Ascending aorta (tissue), 2 donors: Measurements from ENCODE around the gene TMEM272. TPM values are rescaled to one million over a fixed set of nuclear protein-coding genes. Genes with fewer than 3 reads are reported as not detected.

ENCODE experiments used
- DNase-seq, 2 donors: peaks; one replicate each; pipeline ENCODE4 v3.0.0-alpha.2; 2019; ENCODE audit warnings: low spot score in 2 of 2
- H3K27ac ChIP-seq, 2 donors: fragments of 200-600 bp; sonication (generic); one replicate each; pipeline ENCODE4 v1.5.1; 2016 to 2017; ENCODE audit warnings: mild to moderate bottlenecking in 1 of 2
- H3K27me3 ChIP-seq: fragments of 200-600 bp; sonication (generic); one replicate; pipeline ENCODE4 v1.5.1; 2017
- H3K36me3 ChIP-seq, 2 donors: fragments of 200-600 bp; sonication (generic); one replicate each; pipeline ENCODE4 v1.5.1; 2016
- H3K4me1 ChIP-seq, 2 donors: fragments of 200-600 bp; sonication (generic); one replicate each; pipeline ENCODE4 v1.5.1; 2016 to 2017; ENCODE audit warnings: mild to moderate bottlenecking in 1 of 2
- H3K4me3 ChIP-seq, 2 donors: fragments of 200-600 bp; sonication (generic); one replicate each; pipeline ENCODE4 v1.5.1; 2016 to 2017; ENCODE audit warnings: mild to moderate bottlenecking in 1 of 2
- H3K9me3 ChIP-seq, 2 donors: fragments of 200-600 bp; sonication (generic); one replicate each; pipeline ENCODE4 v1.5.1; 2016
- CTCF ChIP-seq, 3 experiments: fragments of 200-600 bp in 2 of 3; fragments of 450-650 bp in 1 of 3; sonication (generic) in 2 of 3; IDR thresholded peaks; one replicate each; pipeline ENCODE4 v1.5.1; 2016 to 2019; ENCODE audit warnings: antibody characterized with exemption in 3 of 3, mild to moderate bottlenecking in 1 of 3, moderate library complexity in 1 of 3
- intact Hi-C: fragments of 100-400 bp; cut with DNase I; formaldehyde crosslinking; loops from one replicate; pipeline ENCODE4 v1.15.1; 2023
- total RNA-seq: library from RNA; depleted of rRNA; stranded (reverse); fragments of >200 nt; gene quantifications from one replicate; pipeline ENCODE4 v1.1.0, GENCODE V29; 2016

Gene TMEM272
- total RNA-seq, 1 donor from 2014 or later = not detected

- Histone ChIP-seq H3K4me3 (no peak overlapping the region), H3K9me3 (no peaks in the 10 kb centered on the region), H3K27ac (no peak overlapping the region), H3K36me3 (no peaks in the 10 kb centered on the region), H3K27me3 (no peaks in the 10 kb centered on the region), H3K4me1 (no peaks in the 10 kb centered on the region)
- intact Hi-C loops = no loop called here
- no peak for DNase-seq
- TF ChIP-seq CTCF (IDR thresholded peaks at IDR 0.05) = no peak
Observed at GRCh38 chr13:51840917-51841316, 4.1 kb downstream of the TMEM272 start.

GRCh38 chr13:51839711-51840540 lies 5.1 kb downstream of the TMEM272 start:
- no peak overlapping the region for H3K4me3 ChIP-seq
- H3K27me3 ChIP-seq = no peaks in the 10 kb centered on the region
- DNase-seq = no peak
- no peak for TF ChIP-seq CTCF (IDR thresholded peaks at IDR 0.05)
- no peaks in the 10 kb centered on the region for H3K36me3 ChIP-seq
- intact Hi-C loops = no loop called here
- no peak overlapping the region for H3K27ac ChIP-seq
- H3K4me1 ChIP-seq = no peaks in the 10 kb centered on the region
- H3K9me3 ChIP-seq = no peaks in the 10 kb centered on the region

- H3K27ac ChIP-seq = no peak overlapping the region
- H3K4me1 ChIP-seq = no peaks in the 10 kb centered on the region
- intact Hi-C loops = no loop called here
- TF ChIP-seq CTCF (IDR thresholded peaks at IDR 0.05) = no peak
- no peak overlapping the region for H3K4me3 ChIP-seq
- no peaks in the 10 kb centered on the region for H3K9me3 ChIP-seq
- H3K36me3 ChIP-seq = no peaks in the 10 kb centered on the region
- DNase-seq = no peak
- H3K27me3 ChIP-seq = no peaks in the 10 kb centered on the region
Observed at GRCh38 chr13:51838240-51838846, 6.6 kb downstream of the TMEM272 start.

GRCh38 chr13:51837016-51837415 lies 8.0 kb downstream of the TMEM272 start:
- DNase-seq = no peak
- H3K27ac ChIP-seq = no peak overlapping the region
- H3K4me3 ChIP-seq = no peak overlapping the region
- intact Hi-C loops = no loop called here
- H3K27me3 ChIP-seq = no peaks in the 10 kb centered on the region
- no peak for TF ChIP-seq CTCF (IDR thresholded peaks at IDR 0.05)
- no peaks in the 10 kb centered on the region for H3K4me1 ChIP-seq
- no peaks in the 10 kb centered on the region for H3K9me3 ChIP-seq
- no peaks in the 10 kb centered on the region for H3K36me3 ChIP-seq

- intact Hi-C loops = no loop called here
- Histone ChIP-seq H3K27ac (no peak overlapping the region), H3K27me3 (no peaks in the 10 kb centered on the region), H3K4me3 (no peak overlapping the region), H3K9me3 (no peaks in the 10 kb centered on the region), H3K36me3 (no peaks in the 10 kb centered on the region), H3K4me1 (no peaks in the 10 kb centered on the region)
- no peak for TF ChIP-seq CTCF (IDR thresholded peaks at IDR 0.05)
- no peak for DNase-seq
Observed at GRCh38 chr13:51834581-51835171, 10.3 kb downstream of the TMEM272 start.
